Heart left ventricle (tissue), 16 donors: ENCODE measurements around the gene SH3BP2. TPM values are rescaled to one million over a fixed set of nuclear protein-coding genes. Genes with fewer than 3 reads are reported as not detected.
A peak's percentile ranks its signal among the peaks of the same experiment; 100 is the strongest.

Experiments used
- ATAC-seq, 4 donors: fragments of 200-7000 bp; cut with Tn5 transposase; one replicate each; pipeline ENCODE4 v1.9.1; 2020 to 2022; ENCODE audit warnings: moderate library complexity in 4 of 4, mild to moderate bottlenecking in 3 of 4, moderate number of reproducible peaks in 1 of 4
- DNase-seq, 5 donors: peaks; one replicate each; pipeline ENCODE4 v3.0.0-alpha.2; 2020
- H3K27ac ChIP-seq, 12 donors: fragments of 200-600 bp; sonication (generic) in 4 of 12; one replicate each; pipeline versions ENCODE4 v1.5.0 to v1.8.0; 2016 to 2022; ENCODE audit warnings: mild to moderate bottlenecking in 2 of 12
- H3K27me3 ChIP-seq, 9 donors: fragments of 200-600 bp; sonication (generic) in 2 of 9; one replicate each; pipeline versions ENCODE4 v1.5.1 to v1.8.0; 2016 to 2022; ENCODE audit warnings: mild to moderate bottlenecking in 3 of 9
- H3K36me3 ChIP-seq, 9 donors: fragments of 200-600 bp; sonication (generic) in 2 of 9; one replicate each; pipeline versions ENCODE4 v1.5.0 to v1.8.0; 2018 to 2022; ENCODE audit warnings: mild to moderate bottlenecking in 2 of 9
- H3K4me1 ChIP-seq, 12 donors: fragments of 200-600 bp; sonication (generic) in 4 of 12; one replicate each; pipeline versions ENCODE4 v1.5.0 to v1.8.0; 2016 to 2022; ENCODE audit warnings: mild to moderate bottlenecking in 3 of 12
- H3K4me3 ChIP-seq, 12 donors: fragments of 200-600 bp; sonication (generic) in 4 of 12; one replicate each; pipeline versions ENCODE4 v1.5.0 to v1.8.0; 2017 to 2022; ENCODE audit warnings: mild to moderate bottlenecking in 9 of 12, moderate library complexity in 4 of 12
- H3K9me3 ChIP-seq, 12 donors: fragments of 200-600 bp; sonication (generic) in 4 of 12; one replicate each; pipeline versions ENCODE4 v1.5.0 to v1.8.0; 2016 to 2022; ENCODE audit warnings: mild to moderate bottlenecking in 1 of 12
- POLR2A ChIP-seq, 2 donors: fragments of 450-650 bp; IDR thresholded peaks; one replicate each; pipeline ENCODE4 v1.6.1; 2017; ENCODE audit warnings: antibody characterized with exemption in 2 of 2, mild to moderate bottlenecking in 2 of 2, moderate library complexity in 2 of 2
- WGBS, 4 donors: extraction: QIAGEN DNeasy Blood & Tissue Kit in 2 of 4; methylation state at CpG; one replicate each; pipeline versions ENCODE4 v1.1.5 to v1.1.7; 2013 to 2018; 5-methylcytosine and 5-hydroxymethylcytosine counted together
- intact Hi-C, 10 donors: fragments of 100-400 bp; cut with DNase I; formaldehyde crosslinking; loops; one replicate each; pipeline versions ENCODE4 v1.11.1 to v1.14.2; 2022
- polyA plus RNA-seq, 2 donors: library from polyadenylated mRNA; stranded (reverse); fragments of 200-250 nt; gene quantifications; one replicate each; pipeline ENCODE4 v1.2.3, GENCODE V29; 2013
- total RNA-seq, 9 donors: library from RNA; depleted of rRNA in 2 of 9; stranded (reverse); fragments of >200 nt in 2 of 9; fragmentation: NEBNext Ultra II Directional in 3 of 9; extraction: Animal tissue kit (Norgen Biotek cat#: 25700) in 3 of 9; gene quantifications; one replicate each; pipeline versions ENCODE4 v1.1.0 to v1.2.4, GENCODE V29; 2016 to 2023
- TF ChIP-seq, protein P1 (sequence below), 12 donors: fragments of 200-600 bp; sonication (generic) in 4 of 12; IDR thresholded peaks; one replicate each; pipeline versions ENCODE4 v1.5.0 to v1.8.0; 2018 to 2022; ENCODE audit warnings: antibody characterized with exemption in 12 of 12, mild to moderate bottlenecking in 5 of 12
- donor health status: ischemic (EF 13 %, LVEDD 7.1; RV severe dilation, severe dysfunction).
- donor health status: healthy with polysubstance abuse.
- donor health status: DM: no; HTN: yes; CAD: no.
- donor health status: DM: no; HTN: no; CAD: no.
- donor health status: ischemic (EF 25% LVEDD 6.9; RV normal size, moderate dysfunction).
- donor health status: ischemic (EF 25% LVEDD 5.7; RV mildly dilated, moderate dysfunction).
- donor health status: healthy.
- donor health status: DM: yes; HTN: yes; CAD: no.
- donor health status: ischemic (EF 35%, LVEDD 5.7; RV mildly dilated, moderate dysfunction).
- donor health status: nonischemic (EF 11% LVEDD 7.7; RV severe dilation, severe dysfunction).
- donor health status: DM: yes; HTN: yes; CAD: no.
- donor health status: PGD.
- donor health status: ischemic (EF 29% LVEDD 5.4; RV normal size, mild dysfunction).
- donor health status: nonischemic (EF 23%, LVEDD 6.1; RV moderate dilation, normal function).

The SH3BP2 gene
- total and polyA plus RNA-seq, 11 donors, result 10.4 to 70.2 (median 23.5) TPM

DNA sequence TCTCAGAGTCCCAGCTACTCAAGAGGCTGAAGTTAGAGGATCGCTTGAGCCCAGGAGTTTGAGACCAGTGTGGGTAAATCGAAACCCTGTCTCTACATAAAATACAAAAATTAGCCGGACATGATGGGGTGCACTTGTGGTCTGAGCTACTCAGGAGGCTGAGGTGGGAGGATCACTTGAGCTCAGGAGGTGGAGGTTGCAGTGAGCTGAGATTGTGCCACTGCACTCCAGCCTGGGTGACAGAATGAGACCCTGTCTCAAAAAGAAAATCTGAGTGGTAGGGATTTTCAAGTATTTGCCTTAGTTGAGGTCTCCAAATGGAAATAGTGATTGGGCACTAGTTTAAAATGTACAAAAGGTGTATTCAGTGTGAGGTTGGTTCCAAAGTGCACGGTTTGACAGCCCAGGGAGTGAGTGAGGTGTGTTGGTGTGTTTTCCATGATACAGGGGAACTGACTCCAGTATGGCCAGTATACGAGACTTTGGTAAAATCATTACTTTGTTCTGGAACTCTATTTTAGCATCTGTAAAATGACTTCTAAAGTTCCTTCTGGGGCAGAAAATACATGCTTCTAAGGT lies 64.6 kb downstream of the SH3BP2 start:
- intact Hi-C loops, result no loop called here
- TF ChIP-seq POLR2A (IDR thresholded peaks at IDR 0.05), result no peak
- TF ChIP-seq, protein P1, sequence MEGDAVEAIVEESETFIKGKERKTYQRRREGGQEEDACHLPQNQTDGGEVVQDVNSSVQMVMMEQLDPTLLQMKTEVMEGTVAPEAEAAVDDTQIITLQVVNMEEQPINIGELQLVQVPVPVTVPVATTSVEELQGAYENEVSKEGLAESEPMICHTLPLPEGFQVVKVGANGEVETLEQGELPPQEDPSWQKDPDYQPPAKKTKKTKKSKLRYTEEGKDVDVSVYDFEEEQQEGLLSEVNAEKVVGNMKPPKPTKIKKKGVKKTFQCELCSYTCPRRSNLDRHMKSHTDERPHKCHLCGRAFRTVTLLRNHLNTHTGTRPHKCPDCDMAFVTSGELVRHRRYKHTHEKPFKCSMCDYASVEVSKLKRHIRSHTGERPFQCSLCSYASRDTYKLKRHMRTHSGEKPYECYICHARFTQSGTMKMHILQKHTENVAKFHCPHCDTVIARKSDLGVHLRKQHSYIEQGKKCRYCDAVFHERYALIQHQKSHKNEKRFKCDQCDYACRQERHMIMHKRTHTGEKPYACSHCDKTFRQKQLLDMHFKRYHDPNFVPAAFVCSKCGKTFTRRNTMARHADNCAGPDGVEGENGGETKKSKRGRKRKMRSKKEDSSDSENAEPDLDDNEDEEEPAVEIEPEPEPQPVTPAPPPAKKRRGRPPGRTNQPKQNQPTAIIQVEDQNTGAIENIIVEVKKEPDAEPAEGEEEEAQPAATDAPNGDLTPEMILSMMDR (IDR thresholded peaks at IDR 0.05), result no peak
- Histone ChIP-seq H3K27ac (peak overlapping the region in 4 of 12 donors; percentile 1 to 75 (median 21)), H3K27me3 (no peaks in the 10 kb centered on the region), H3K36me3 (peaks cover 0 to 24% (median 11%) of the 10 kb centered on the region in 9 donors), H3K4me1 (peaks cover 25 to 98% (median 86%) of the 10 kb centered on the region in 12 donors), H3K9me3 (no peaks in the 10 kb centered on the region), H3K4me3 (no peak overlapping the region)
- ATAC-seq, result no peak
- 93 to 97% (median 95%) methylated on average over 5 of the region's 5 CpGs for WGBS, 4 donors
- DNase-seq, result no peak

DNA sequence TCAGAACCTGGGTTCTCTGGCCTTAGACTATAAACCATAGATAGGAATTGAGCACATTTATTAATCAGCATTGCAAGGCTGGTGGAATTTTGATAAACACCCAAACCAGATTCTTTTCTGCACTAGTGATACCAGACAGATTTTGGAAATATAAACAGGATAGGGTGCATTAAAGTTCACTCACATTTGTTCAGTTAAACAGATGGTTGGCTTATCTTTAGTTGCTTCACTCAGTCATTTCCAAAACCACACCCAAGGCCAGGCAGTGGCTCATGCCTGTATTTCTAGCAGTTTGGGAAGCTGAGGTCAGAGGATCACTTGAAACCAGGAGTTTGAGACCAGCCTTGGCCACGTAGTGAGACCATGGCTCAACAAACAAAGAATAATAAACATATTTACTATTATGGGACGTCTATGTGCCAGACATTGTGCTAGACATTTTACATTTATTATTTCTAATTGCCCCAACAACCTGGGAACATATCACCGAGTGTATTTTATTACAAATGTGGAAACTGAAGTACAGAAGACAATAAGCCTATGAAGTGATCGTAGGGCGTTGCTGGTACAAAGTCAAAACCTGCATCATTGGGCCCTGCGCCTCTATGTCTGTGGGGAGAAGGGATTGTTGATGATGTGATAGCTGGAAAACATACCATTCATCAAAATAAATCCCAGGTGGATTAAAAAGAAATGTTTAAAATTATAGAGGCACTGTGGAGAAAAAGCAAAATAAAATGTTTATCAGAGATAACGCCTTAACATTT lies 65.7 kb downstream of the SH3BP2 start:
- intact Hi-C loops, result no loop called here
- no peaks in the 10 kb centered on the region for H3K27me3 ChIP-seq
- DNase-seq, result peak in 2 of 5 donors; percentile 53 to 59
- no peaks in the 10 kb centered on the region for H3K9me3 ChIP-seq
- peak overlapping the region; percentile 54 to 79 (median 68) for H3K27ac ChIP-seq
- H3K4me3 ChIP-seq, result no peak overlapping the region
- peaks cover 0 to 18% (median 8%) of the 10 kb centered on the region in 9 donors for H3K36me3 ChIP-seq
- peaks cover 21 to 98% (median 86%) of the 10 kb centered on the region in 12 donors for H3K4me1 ChIP-seq
- ATAC-seq, result peak in 3 of 4 donors; percentile 39 to 57 (median 53)
- no peak for TF ChIP-seq POLR2A (IDR thresholded peaks at IDR 0.05)
- TF ChIP-seq, protein P1 (IDR thresholded peaks at IDR 0.05), result no peak
- WGBS, 4 donors, result 52 to 63% (median 56%) methylated on average over 7 of the region's 7 CpGs

DNA sequence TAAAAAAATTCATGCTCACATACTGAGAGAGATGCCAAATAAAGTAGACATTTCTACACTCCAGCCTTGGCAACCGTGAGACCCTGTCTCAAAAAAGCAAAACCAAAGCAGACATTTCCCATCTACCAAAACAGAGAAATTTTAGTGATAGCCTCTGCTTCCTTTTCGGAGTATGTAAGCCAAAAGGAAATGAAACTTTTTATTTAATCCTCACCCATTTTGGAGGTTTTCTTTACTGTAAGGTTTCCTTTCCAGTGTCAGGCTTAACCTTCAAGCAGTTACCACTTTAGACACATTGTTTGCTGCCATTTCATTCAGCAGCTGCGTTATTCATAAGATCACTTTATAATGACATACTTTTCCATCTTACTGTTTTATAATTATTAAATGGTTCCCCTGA lies 66.6 kb downstream of the SH3BP2 start:
- Histone ChIP-seq H3K27me3 (no peaks in the 10 kb centered on the region), H3K9me3 (no peaks in the 10 kb centered on the region), H3K4me3 (peak overlapping the region in 1 of 12 donors; percentile 16), H3K36me3 (peaks cover 0 to 10% (median 0%) of the 10 kb centered on the region in 9 donors), H3K4me1 (peaks cover 27 to 98% (median 88%) of the 10 kb centered on the region in 12 donors), H3K27ac (peak overlapping the region; percentile 54 to 84 (median 72))
- no peak for TF ChIP-seq POLR2A (IDR thresholded peaks at IDR 0.05)
- TF ChIP-seq, protein P1 (IDR thresholded peaks at IDR 0.05), result no peak
- intact Hi-C loops, result no loop called here
- no peak for DNase-seq
- ATAC-seq, result no peak
- WGBS, 4 donors, result 35 to 45% (median 36%) methylated on average over 3 of the region's 3 CpGs
